Gastroesophageal sphincter (tissue), 3 donors: ENCODE measurements around the gene SLC30A4.

ENCODE experiments used
- POLR2A ChIP-seq, 2 donors: fragments of 450-650 bp; IDR thresholded peaks; one replicate each; pipeline ENCODE4 v1.6.1; 2017; ENCODE audit warnings: antibody characterized with exemption in 2 of 2, mild to moderate bottlenecking in 2 of 2, moderate library complexity in 1 of 2
- TF ChIP-seq, protein P1 (sequence below), 4 experiments: fragments of 200-600 bp in 2 of 4; fragments of 450-650 bp in 2 of 4; sonication (generic) in 1 of 4; IDR thresholded peaks; one replicate each; pipeline ENCODE4 v1.5.1; 2017 to 2019; ENCODE audit warnings: antibody characterized with exemption in 4 of 4, mild to moderate bottlenecking in 2 of 4, moderate library complexity in 2 of 4

DNA sequence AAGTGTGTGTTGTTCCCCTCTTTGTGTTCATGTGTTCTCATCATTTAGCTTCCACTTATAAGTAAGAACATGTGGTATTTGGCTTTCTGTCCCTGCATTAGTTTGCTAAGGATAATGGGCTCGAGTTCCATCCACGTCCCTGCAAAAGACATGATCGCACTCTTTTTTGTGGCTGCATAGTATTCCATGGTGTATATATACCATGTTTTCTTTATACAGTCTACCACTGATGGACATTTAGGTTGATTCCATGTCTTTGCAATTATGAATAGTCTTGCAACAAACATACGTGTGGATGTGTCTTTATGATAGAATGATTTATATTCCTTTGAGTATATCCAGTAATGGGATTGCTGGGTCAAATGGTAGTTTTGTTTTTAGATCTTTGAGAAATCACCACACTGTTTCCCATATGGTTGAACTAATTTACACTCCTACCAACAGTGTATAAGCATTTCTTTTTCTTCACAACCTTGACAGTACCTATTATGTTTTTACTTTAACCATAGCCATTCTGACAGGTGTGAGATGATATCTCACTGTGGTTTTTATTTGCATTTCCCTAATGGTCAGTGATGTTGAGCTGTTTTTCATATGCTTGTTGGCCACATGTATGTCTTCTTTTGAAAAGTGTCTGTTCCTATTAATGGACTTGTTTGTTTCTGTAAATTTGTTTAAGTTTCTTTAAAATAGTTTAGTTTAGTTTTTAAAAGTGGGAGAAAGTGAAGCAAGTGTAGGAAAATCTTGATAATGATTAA, 21.9 kb upstream of the SLC30A4 start:
- TF ChIP-seq, protein P1, sequence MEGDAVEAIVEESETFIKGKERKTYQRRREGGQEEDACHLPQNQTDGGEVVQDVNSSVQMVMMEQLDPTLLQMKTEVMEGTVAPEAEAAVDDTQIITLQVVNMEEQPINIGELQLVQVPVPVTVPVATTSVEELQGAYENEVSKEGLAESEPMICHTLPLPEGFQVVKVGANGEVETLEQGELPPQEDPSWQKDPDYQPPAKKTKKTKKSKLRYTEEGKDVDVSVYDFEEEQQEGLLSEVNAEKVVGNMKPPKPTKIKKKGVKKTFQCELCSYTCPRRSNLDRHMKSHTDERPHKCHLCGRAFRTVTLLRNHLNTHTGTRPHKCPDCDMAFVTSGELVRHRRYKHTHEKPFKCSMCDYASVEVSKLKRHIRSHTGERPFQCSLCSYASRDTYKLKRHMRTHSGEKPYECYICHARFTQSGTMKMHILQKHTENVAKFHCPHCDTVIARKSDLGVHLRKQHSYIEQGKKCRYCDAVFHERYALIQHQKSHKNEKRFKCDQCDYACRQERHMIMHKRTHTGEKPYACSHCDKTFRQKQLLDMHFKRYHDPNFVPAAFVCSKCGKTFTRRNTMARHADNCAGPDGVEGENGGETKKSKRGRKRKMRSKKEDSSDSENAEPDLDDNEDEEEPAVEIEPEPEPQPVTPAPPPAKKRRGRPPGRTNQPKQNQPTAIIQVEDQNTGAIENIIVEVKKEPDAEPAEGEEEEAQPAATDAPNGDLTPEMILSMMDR (IDR thresholded peaks at IDR 0.05): no peak
- no peak for TF ChIP-seq POLR2A (IDR thresholded peaks at IDR 0.05)
